ENCODE measurements around the gene MT1G.

- no peak for TF ChIP-seq CTCF (IDR thresholded peaks at IDR 0.05)
- TF ChIP-seq POLR2A (IDR thresholded peaks at IDR 0.05), result no peak
Observed at GRCh38 chr16:56688762-56689161, 20.9 kb upstream of the MT1G start.

All from thyroid gland (tissue), 4 donors.